Measurements from ENCODE around the gene ADGRV1.

DNA sequence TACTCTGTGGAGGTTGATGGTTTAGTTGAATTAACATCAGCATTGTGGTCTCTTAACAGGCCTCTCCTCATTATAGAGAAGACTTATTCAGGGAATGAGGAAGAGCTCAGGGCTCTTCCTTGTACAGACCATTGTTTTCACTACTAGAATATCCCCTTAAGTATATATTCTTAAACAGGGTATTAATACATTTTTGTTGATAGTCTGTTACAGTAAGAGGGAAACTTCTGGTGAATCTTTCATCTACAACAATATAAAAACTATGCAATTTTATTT lies 330.7 kb downstream of the ADGRV1 start:
- TF ChIP-seq POLR2A (IDR thresholded peaks at IDR 0.05) = no peak
- TF ChIP-seq, protein P1, sequence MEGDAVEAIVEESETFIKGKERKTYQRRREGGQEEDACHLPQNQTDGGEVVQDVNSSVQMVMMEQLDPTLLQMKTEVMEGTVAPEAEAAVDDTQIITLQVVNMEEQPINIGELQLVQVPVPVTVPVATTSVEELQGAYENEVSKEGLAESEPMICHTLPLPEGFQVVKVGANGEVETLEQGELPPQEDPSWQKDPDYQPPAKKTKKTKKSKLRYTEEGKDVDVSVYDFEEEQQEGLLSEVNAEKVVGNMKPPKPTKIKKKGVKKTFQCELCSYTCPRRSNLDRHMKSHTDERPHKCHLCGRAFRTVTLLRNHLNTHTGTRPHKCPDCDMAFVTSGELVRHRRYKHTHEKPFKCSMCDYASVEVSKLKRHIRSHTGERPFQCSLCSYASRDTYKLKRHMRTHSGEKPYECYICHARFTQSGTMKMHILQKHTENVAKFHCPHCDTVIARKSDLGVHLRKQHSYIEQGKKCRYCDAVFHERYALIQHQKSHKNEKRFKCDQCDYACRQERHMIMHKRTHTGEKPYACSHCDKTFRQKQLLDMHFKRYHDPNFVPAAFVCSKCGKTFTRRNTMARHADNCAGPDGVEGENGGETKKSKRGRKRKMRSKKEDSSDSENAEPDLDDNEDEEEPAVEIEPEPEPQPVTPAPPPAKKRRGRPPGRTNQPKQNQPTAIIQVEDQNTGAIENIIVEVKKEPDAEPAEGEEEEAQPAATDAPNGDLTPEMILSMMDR (IDR thresholded peaks at IDR 0.05) = no peak
- no peak for TF ChIP-seq POLR2AphosphoS5 (IDR thresholded peaks at IDR 0.05)

Measured in prostate gland (tissue), 2 donors.